ENCODE results near the gene GOPC.

Gene GOPC

GRCh38 chr6:117552618-117553017 lies 49.7 kb downstream of the GOPC start:
- TF ChIP-seq CEBPB (IDR thresholded peaks at IDR 0.05): no peak
- no peak for TF ChIP-seq TEAD4 (IDR thresholded peaks at IDR 0.05)
- no peak for TF ChIP-seq USF1 (IDR thresholded peaks at IDR 0.05)
- TF ChIP-seq NFIC (IDR thresholded peaks at IDR 0.05): no peak
- no peak for TF ChIP-seq MAX (IDR thresholded peaks at IDR 0.05)
- no peak for TF ChIP-seq TAF1 (IDR thresholded peaks at IDR 0.05; ENCODE audit: low read depth)
- TF ChIP-seq EP300 (IDR thresholded peaks at IDR 0.05; ENCODE audit: borderline replicate concordance): no peak
- no peak for TF ChIP-seq ZBTB7A (IDR thresholded peaks at IDR 0.05; ENCODE audit: low read depth)
- no peak for TF ChIP-seq TCF12 (IDR thresholded peaks at IDR 0.05; ENCODE audit: low read depth)
- no peak for TF ChIP-seq FOXM1 (IDR thresholded peaks at IDR 0.05; ENCODE audit: borderline replicate concordance, low read depth)
- TF ChIP-seq EGR1 (IDR thresholded peaks at IDR 0.05): no peak
- no peak for TF ChIP-seq REST (IDR thresholded peaks at IDR 0.05; ENCODE audit: low read depth)
- no peak for TF ChIP-seq YY1 (IDR thresholded peaks at IDR 0.05; ENCODE audit: low read depth)
- no peak for TF ChIP-seq RAD21 (IDR thresholded peaks at IDR 0.05; ENCODE audit: low read depth)

- TF ChIP-seq CEBPB (IDR thresholded peaks at IDR 0.05) (no peak), MAX (IDR thresholded peaks at IDR 0.05) (no peak), REST (IDR thresholded peaks at IDR 0.05; ENCODE audit: low read depth) (no peak), ZBTB7A (IDR thresholded peaks at IDR 0.05; ENCODE audit: low read depth) (no peak), TEAD4 (IDR thresholded peaks at IDR 0.05) (no peak), TCF12 (IDR thresholded peaks at IDR 0.05; ENCODE audit: low read depth) (no peak), EP300 (IDR thresholded peaks at IDR 0.05; ENCODE audit: borderline replicate concordance) (no peak), EGR1 (IDR thresholded peaks at IDR 0.05) (no peak), NFIC (IDR thresholded peaks at IDR 0.05) (no peak), USF1 (IDR thresholded peaks at IDR 0.05) (no peak), TAF1 (IDR thresholded peaks at IDR 0.05; ENCODE audit: low read depth) (no peak), CREB1 (IDR thresholded peaks at IDR 0.05; ENCODE audit: low read depth) (no peak), RAD21 (IDR thresholded peaks at IDR 0.05; ENCODE audit: low read depth) (no peak), FOXM1 (IDR thresholded peaks at IDR 0.05; ENCODE audit: borderline replicate concordance, low read depth) (no peak), YY1 (IDR thresholded peaks at IDR 0.05; ENCODE audit: low read depth) (no peak)
Measured at GRCh38 chr6:117550618-117551242, 51.6 kb downstream of the GOPC start.

GRCh38 chr6:117550078-117550600 lies 52.2 kb downstream of the GOPC start:
- TF ChIP-seq TAF1 (IDR thresholded peaks at IDR 0.05; ENCODE audit: low read depth) (no peak), USF1 (IDR thresholded peaks at IDR 0.05) (no peak), CEBPB (IDR thresholded peaks at IDR 0.05) (no peak), RAD21 (IDR thresholded peaks at IDR 0.05; ENCODE audit: low read depth) (no peak), ZBTB7A (IDR thresholded peaks at IDR 0.05; ENCODE audit: low read depth) (no peak), CREB1 (IDR thresholded peaks at IDR 0.05; ENCODE audit: low read depth) (no peak), EGR1 (IDR thresholded peaks at IDR 0.05) (no peak), EP300 (IDR thresholded peaks at IDR 0.05; ENCODE audit: borderline replicate concordance) (no peak), TCF12 (IDR thresholded peaks at IDR 0.05; ENCODE audit: low read depth) (no peak), NFIC (IDR thresholded peaks at IDR 0.05) (no peak), FOXM1 (IDR thresholded peaks at IDR 0.05; ENCODE audit: borderline replicate concordance, low read depth) (no peak), REST (IDR thresholded peaks at IDR 0.05; ENCODE audit: low read depth) (no peak), YY1 (IDR thresholded peaks at IDR 0.05; ENCODE audit: low read depth) (no peak), TEAD4 (IDR thresholded peaks at IDR 0.05) (no peak), MAX (IDR thresholded peaks at IDR 0.05) (no peak)
